Kidney epithelial cell (primary cell): ENCODE results near the gene DENND1A. TPM values are rescaled to one million over a fixed set of nuclear protein-coding genes. Genes with fewer than 3 reads are reported as not detected.

Experiments
- DNase-seq: peaks from one replicate; pipeline ENCODE4 v3.0.0-alpha.2; 2010; ENCODE audit warnings: low read depth
- H3K27me3 ChIP-seq: 2 replicates; pipeline ENCODE4 v1.6.0; 2011; ENCODE audit warnings: low read length; ENCODE audit not compliant: control insufficient read depth, insufficient read depth
- H3K36me3 ChIP-seq: 2 replicates; pipeline ENCODE4 v1.5.1; 2011; ENCODE audit warnings: low read length; ENCODE audit not compliant: control insufficient read depth, insufficient read depth
- H3K4me3 ChIP-seq: 2 replicates; pipeline ENCODE4 v1.5.1; 2011; ENCODE audit warnings: low read depth, mild to moderate bottlenecking, control low read depth, low read length
- total RNA-seq: library from RNA; depleted of rRNA; stranded (reverse); fragments of >200 nt; gene quantifications from 2 replicates; pipeline ENCODE4 v1.2.3, GENCODE V29; 2015
- TF ChIP-seq, protein P1 (sequence below): IDR thresholded peaks from 2 replicates; pipeline ENCODE4 v1.5.1; 2011; ENCODE audit warnings: mild to moderate bottlenecking, moderate library complexity, low read length, control low read depth, inconsistent platforms; ENCODE audit not compliant: insufficient read depth, poor library complexity, severe bottlenecking

Gene DENND1A
- total RNA-seq, 1 donor from 2014 or later = 14.5 TPM

DNA sequence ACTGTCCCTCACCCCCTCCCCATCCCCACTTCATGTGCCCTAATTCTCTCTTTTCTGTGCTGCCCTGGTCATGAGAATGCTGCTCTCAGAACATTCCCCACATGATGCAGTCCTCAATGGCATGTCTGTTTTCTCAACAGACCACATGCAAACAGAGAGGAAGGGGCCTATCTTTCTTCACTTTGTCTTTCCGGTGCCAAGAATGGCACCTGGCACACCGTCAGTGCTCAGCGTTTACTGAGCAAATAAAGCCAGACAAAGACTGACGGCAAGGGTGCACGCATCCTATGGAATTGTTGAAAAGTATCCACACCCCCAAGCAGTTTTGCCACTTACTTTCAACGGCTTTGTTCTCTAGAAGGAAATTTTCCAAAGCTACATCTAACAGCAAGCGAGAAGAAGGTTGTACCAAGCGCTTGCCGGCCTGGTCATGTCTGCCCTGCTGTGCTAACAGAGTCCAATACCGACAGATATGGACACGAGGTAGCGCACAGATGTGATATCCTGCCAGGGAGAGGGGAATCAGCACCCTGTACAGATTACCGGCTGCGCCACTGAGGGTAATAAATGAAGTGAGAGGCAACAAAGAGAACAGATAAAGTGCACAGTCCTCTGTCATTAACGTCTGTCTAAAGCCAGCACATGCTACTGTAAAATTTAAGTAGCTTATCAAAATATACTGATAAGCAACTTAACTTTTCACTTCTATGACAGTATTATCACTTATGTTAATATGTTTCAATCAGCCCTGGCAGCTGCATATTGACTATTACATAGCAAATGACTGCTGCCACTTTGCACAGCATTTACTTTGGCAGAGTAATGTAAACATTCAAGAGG is 251.7 kb downstream of the DENND1A start:
- DNase-seq = no peak
- TF ChIP-seq, protein P1, sequence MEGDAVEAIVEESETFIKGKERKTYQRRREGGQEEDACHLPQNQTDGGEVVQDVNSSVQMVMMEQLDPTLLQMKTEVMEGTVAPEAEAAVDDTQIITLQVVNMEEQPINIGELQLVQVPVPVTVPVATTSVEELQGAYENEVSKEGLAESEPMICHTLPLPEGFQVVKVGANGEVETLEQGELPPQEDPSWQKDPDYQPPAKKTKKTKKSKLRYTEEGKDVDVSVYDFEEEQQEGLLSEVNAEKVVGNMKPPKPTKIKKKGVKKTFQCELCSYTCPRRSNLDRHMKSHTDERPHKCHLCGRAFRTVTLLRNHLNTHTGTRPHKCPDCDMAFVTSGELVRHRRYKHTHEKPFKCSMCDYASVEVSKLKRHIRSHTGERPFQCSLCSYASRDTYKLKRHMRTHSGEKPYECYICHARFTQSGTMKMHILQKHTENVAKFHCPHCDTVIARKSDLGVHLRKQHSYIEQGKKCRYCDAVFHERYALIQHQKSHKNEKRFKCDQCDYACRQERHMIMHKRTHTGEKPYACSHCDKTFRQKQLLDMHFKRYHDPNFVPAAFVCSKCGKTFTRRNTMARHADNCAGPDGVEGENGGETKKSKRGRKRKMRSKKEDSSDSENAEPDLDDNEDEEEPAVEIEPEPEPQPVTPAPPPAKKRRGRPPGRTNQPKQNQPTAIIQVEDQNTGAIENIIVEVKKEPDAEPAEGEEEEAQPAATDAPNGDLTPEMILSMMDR = no peak
- H3K36me3 ChIP-seq = no peaks in the 10 kb centered on the region
- no peak overlapping the region for H3K4me3 ChIP-seq
- no peaks in the 10 kb centered on the region for H3K27me3 ChIP-seq

DNA sequence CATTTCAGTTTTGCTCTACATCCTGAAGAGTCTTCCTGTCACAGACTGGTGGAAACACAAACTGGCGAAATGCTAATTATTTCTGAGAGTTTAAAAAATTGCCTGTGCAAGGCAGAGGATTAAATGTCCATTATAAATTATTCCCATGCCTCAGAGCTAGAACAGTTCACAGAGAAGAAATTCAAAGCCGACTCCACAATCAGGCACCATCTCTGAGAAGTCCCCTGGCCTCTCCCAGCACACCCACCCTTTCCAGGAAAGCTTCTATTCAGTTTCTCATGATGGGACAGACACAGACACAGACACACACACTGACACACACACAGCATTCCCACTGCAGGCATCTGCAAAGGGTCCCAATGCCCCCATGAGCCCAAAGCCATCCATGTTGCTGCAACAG is 253.1 kb downstream of the DENND1A start:
- Histone ChIP-seq H3K36me3 (no peaks in the 10 kb centered on the region), H3K27me3 (no peaks in the 10 kb centered on the region), H3K4me3 (no peak overlapping the region)
- no peak for DNase-seq
- TF ChIP-seq, protein P1 = no peak

DNA sequence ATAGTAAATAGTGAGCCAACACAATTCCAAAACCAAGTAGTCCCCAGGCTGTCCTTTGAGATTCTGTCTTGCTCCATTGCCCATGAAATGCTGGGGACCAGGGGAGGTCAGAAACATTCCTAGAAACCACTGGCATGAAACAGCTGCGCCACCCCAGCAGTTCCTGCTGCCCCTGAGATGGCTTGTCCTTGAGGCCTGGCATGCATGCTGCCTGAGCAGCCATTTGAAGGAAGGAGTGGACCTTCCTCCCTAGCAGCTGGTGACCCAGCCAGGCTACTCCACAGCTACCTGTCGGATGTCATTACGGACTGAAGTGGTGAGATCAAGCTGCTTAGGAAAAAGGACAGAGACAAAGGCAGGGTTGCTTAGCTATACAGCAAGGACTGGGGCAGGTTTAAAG is 260.6 kb downstream of the DENND1A start:
- TF ChIP-seq, protein P1 = no peak
- Histone ChIP-seq H3K27me3 (no peaks in the 10 kb centered on the region), H3K36me3 (no peaks in the 10 kb centered on the region), H3K4me3 (no peak overlapping the region)
- peak; percentile 38 for DNase-seq

DNA sequence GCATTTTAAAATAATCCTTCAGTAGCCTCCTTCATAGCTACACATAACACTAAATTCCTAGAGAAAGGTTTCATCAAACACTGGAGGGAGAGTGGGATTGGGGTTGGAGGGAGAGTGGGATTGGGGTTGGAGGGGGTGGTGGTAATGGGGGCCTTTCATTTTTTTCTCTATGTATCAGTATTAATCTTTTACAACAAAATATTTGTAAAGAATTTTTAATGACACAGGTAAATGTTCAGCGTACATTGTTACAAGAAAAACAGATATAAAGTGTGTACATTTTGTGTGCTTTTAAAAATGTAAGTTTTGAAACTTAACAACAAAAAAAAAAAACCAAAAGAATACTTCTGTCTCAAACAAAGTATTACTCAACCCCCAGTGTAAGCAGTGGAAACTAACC is 266.4 kb downstream of the DENND1A start:
- no peak overlapping the region for H3K4me3 ChIP-seq
- TF ChIP-seq, protein P1 = no peak
- no peak for DNase-seq
- no peaks in the 10 kb centered on the region for H3K27me3 ChIP-seq
- no peaks in the 10 kb centered on the region for H3K36me3 ChIP-seq

DNA sequence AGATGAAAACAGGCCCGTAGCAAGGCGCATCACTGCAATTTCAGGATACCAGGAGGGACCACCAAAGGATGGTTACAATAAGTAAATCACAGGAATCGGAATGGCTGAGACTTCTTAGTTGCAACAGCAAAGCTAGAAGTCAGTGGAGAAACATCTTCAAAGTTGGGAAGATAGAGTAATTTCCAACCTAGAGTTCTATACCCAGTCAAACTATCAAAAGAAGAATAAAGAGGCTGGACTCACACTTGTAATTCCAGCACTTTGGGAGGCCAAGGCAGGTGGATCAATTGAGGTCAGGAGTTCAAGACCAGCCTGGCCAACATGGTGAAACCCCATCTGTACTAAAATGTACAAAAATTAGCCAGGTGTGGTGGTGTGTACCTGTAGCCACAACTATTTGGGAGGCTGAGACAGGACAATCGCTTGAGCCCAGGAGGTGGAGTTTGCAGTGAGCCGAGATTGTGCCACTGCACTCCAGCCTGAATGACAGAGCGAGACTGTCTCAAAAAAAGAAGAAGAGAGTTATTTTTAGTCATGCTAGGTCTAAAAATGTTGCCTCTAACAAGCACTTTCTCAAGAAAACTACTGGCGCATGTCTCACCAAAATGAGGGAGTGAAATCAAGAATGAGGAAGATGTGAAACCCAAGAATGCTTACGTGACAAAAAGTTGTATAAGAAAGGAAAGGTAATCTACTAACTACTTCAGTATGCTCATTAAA is 267.7 kb downstream of the DENND1A start:
- DNase-seq = no peak
- Histone ChIP-seq H3K4me3 (no peak overlapping the region), H3K36me3 (no peaks in the 10 kb centered on the region), H3K27me3 (no peaks in the 10 kb centered on the region)
- TF ChIP-seq, protein P1 = no peak
